Gastrocnemius medialis (tissue), 4 donors: ENCODE results near the gene SYNGR2.

Source experiments
- POLR2A ChIP-seq, 2 donors: fragments of 450-650 bp; IDR thresholded peaks; one replicate each; pipeline ENCODE4 v1.6.1; 2017; ENCODE audit warnings: antibody characterized with exemption in 2 of 2, mild to moderate bottlenecking in 2 of 2, moderate library complexity in 2 of 2
- TF ChIP-seq, protein P1 (sequence below), 5 experiments: fragments of 450-650 bp in 3 of 5; fragments of 200-600 bp in 2 of 5; sonication (generic) in 2 of 5; IDR thresholded peaks in 4 of 5; conservative IDR thresholded peaks in 1 of 5; 1 replicate in 4 of 5; 2 replicates in 1 of 5; pipeline ENCODE4 v1.5.1; 2016 to 2019; ENCODE audit warnings: antibody characterized with exemption in 5 of 5, mild to moderate bottlenecking in 3 of 5, moderate library complexity in 3 of 5

GRCh38 chr17:78124081-78124835, 44.1 kb upstream of the SYNGR2 start:
- TF ChIP-seq, protein P1, sequence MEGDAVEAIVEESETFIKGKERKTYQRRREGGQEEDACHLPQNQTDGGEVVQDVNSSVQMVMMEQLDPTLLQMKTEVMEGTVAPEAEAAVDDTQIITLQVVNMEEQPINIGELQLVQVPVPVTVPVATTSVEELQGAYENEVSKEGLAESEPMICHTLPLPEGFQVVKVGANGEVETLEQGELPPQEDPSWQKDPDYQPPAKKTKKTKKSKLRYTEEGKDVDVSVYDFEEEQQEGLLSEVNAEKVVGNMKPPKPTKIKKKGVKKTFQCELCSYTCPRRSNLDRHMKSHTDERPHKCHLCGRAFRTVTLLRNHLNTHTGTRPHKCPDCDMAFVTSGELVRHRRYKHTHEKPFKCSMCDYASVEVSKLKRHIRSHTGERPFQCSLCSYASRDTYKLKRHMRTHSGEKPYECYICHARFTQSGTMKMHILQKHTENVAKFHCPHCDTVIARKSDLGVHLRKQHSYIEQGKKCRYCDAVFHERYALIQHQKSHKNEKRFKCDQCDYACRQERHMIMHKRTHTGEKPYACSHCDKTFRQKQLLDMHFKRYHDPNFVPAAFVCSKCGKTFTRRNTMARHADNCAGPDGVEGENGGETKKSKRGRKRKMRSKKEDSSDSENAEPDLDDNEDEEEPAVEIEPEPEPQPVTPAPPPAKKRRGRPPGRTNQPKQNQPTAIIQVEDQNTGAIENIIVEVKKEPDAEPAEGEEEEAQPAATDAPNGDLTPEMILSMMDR (IDR thresholded peaks at IDR 0.05 in 4 of 5, conservative IDR thresholded peaks at IDR 0.05 in 1 of 5), result no peak
- no peak for TF ChIP-seq POLR2A (IDR thresholded peaks at IDR 0.05)
